Kasumi-1 (cell line): Measurements from ENCODE around the gene HPX.

ENCODE experiments used
- DNase-seq, 2 experiments: peaks; one replicate each; lab custom pipeline; 2025; lab: John Stamatoyannopoulos, UW

The HPX gene

GRCh38 chr11:6391537-6392134, 49.2 kb downstream of the HPX start:
- no peak for DNase-seq

GRCh38 chr11:6390718-6391469, 49.9 kb downstream of the HPX start:
- no peak for DNase-seq

GRCh38 chr11:6389905-6390717, 50.7 kb downstream of the HPX start, which contains the start of gene SMPD1:
Gene SMPD1 (plus strand): TSS chr11:6390474. CDS start chr11:6390599, 125 bp downstream.
- peak; percentile 92 to 93 for DNase-seq

GRCh38 chr11:6388748-6389147, 52.0 kb downstream of the HPX start:
- DNase-seq: no peak

- DNase-seq: no peak
Measured at GRCh38 chr11:6387811-6388599, 52.8 kb downstream of the HPX start.

GRCh38 chr11:6385046-6385777, 55.6 kb downstream of the HPX start:
- no peak for DNase-seq
